GM19099 (cell line): ENCODE measurements around the gene TPO.

Experiments used
- POLR2A ChIP-seq: IDR thresholded peaks from 3 replicates; pipeline ENCODE4 v1.6.1; 2011; ENCODE audit warnings: low read depth; ENCODE audit not compliant: insufficient read length; ENCODE audit errors: extremely low read depth

The TPO gene

DNA sequence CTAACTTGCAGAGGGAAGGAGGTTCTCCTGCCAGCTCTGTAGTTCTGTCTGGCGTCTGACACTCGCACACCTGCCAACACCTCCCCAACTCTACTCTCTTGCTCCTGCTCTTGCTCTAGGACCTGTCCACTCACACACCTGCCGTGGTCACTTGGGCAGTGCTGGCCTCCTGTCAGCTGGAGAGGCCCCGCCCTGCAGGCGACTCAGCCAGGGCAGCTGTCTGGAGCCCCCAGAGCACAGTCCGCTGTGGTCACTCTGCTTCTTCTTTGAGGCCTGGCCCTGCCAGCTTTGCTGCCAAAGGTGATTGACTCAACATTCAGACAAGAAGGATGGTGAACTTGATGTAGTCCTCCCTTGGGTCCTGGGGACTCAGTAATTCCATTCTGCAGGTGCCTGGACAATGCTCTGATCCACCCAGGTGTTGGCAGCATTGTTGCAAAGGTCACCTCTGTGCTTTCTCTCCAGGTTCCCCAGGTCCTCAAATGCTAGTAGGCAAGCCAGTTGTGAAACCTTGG, 18.7 kb downstream of the TPO start:
- TF ChIP-seq POLR2A, result no peak

DNA sequence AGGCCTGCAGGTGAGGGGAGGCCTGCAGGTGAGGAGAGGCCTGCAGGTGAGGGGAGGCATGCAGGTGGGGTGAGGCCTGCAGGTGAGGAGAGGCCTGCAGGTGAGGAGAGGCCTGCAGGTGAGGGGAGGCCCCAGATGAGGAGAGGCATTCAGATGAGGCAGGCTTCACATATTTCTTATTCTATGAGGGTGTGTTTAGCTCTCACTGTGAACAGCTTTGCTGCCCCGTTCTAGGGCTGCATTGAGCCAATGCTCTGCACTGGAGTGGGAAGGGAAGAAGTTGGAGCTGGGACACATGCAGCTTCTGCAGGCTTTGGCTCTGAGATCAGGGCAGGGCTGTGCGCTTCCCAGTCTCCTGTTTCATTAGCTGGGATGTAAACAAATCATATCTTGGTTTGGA, 19.5 kb downstream of the TPO start:
- TF ChIP-seq POLR2A, result no peak

- no peak for TF ChIP-seq POLR2A
Observed at GRCh38 chr2:1436369-1436768, 23.1 kb downstream of the TPO start.

DNA sequence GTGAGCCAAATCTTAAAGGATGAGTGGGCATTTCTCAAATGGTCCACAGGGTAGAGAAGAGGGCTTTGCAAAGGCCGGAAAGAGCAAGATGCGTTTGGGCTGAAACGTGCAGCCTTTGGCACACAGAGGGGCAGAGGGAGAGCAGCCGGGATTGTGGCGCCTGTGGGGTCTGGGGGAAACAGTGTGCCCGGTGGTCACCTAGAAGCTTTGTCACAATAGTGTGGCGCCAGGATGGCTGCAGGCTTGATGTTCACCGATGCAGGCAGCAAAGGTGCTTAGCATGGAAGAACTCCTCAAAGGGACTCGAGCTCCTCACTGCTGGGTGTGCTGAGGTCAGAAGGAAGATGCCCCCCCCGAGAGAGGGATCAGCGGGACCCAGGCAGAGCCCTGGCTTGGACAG, 23.8 kb downstream of the TPO start:
- TF ChIP-seq POLR2A, result no peak

DNA sequence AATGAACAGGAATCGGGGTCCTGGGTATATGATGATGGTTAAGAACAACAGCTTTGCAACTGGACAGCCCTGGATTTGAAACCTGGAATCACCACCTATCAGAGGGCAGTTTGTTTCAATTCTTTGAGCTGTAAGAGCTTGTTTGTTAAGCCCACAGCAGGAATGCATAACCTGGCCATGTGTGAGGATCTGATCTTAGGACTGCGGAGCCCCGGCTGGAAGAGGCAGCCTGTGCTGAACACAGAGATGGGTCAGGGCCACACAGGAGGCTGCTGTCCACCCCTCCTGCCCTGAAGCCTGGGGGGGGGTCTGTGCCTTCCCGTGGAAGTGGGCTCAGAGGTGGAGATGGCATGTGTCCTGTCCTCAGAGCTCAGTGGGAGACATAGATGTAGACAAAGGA, 24.3 kb downstream of the TPO start:
- TF ChIP-seq POLR2A, result no peak

- no peak for TF ChIP-seq POLR2A
Observed at GRCh38 chr2:1438972-1439371, 25.7 kb downstream of the TPO start.

GRCh38 chr2:1440581-1440980, 27.3 kb downstream of the TPO start:
- TF ChIP-seq POLR2A, result no peak

DNA sequence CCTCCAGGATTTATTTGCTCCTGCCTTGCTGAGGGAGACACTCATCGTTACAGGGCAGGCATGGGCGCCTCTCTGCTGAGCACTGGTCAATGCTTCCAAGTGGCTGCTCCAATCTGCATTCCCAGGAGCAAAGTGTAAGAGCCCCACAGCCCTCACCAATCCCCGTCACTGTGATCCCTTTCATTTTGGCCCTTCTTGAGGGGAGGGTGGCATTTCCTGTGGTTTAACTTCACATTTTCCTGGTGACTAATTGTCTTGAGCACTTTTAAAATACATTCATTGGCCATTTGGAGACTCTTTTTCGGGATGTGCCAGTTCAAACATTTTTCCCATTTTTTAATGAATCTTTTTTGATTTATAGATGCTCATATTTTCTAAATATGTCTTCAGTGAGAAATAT, 33.0 kb downstream of the TPO start:
- no peak for TF ChIP-seq POLR2A

- no peak for TF ChIP-seq POLR2A
Observed at GRCh38 chr2:1448009-1448408, 34.7 kb downstream of the TPO start.

DNA sequence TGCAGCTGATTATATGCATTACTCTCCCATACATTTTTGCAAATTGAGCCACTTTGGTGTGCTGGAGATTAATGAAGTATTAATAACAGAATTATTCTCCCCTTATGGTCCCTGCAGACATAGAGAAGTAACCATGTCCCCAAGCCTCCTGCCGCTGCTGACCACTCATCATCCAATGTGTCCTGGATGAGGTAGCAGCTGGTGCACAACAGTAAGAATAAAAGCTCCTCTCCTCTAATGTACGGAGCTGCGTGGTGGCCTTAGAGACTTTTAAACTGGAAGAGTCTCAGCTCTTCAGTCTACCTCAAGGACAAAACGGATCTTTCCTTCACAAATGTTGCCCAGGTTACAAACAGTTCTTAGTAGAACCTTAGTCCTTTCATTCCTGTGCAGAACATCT, 37.7 kb downstream of the TPO start:
- TF ChIP-seq POLR2A, result no peak

DNA sequence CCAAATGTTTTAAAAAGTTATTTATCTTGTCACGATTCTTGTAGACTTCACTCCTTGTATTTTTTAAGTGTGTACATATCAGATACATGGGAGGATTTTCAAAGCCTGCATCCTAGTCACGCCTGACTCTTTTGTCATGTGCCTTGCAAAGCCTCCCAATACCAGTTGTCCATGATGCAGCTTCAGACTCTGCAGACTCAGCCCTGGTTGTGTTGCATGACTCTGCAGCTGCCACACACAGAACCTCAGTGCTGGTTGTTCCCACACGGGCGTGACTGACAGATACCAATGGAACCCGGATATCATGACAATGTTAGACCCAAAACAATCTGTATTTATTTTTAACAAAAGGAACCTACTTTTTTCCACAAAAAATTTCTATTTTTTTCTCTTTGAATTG, 38.2 kb downstream of the TPO start:
- no peak for TF ChIP-seq POLR2A

DNA sequence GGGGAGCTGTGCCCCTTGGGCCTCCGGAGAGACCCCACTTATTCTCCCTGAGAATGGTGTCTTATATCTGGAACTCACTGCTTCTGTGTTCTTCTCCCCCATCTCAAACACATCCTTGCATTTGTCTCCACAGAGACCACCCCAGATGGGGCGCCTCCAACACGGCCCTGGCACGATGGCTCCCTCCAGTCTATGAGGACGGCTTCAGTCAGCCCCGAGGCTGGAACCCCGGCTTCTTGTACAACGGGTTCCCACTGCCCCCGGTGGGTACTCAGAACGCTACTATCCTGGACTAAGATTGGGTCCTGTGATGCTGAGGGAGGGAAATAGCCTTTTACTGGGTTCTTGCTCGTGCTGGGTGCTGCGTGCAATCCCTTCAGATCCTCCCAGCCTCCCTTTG, 40.3 kb downstream of the TPO start:
- TF ChIP-seq POLR2A, result no peak

DNA sequence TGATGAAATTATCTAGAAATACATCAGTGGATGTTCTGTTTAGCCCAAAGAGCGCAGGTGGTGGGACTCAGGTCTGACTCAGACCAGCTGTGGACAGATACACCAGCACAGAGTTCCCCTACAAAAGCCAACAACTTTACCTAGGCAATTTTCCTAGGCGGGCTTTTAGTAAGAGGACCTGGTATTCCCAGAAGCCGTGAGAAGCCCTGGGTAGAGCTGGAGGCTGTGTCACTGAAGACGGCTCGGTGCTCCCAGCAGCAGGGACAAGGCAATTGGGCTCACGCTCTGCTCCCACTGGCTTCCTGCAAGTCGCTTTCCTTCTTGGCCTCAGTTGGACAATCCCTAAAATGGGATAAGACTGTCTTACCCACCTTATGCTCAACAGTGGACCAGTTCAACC, 41.1 kb downstream of the TPO start:
- TF ChIP-seq POLR2A, result no peak

GRCh38 chr2:1455466-1455865, 42.2 kb downstream of the TPO start:
- no peak for TF ChIP-seq POLR2A

- TF ChIP-seq POLR2A, result no peak
Observed at GRCh38 chr2:1458432-1458831, 45.2 kb downstream of the TPO start.

DNA sequence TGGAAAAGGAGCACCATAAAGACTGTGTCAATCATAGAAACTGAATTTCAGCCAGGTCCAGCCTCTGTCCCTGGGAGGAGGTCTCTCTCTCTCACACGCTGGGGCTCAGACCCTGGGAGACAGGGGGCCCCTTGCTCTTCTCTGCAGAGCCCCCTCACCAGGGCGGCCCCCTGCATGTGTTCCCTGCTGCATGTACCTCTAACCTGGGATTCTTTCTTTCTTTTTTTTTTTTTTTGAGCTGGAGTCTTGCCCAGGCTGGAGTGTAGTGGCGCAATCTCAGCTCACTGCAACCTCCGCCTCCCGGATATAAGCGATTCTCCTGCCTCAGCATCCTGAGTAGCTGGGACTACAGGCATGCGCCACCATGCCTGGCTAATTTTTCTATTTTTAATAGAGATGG, 46.5 kb downstream of the TPO start:
- no peak for TF ChIP-seq POLR2A

- TF ChIP-seq POLR2A, result no peak
Observed at GRCh38 chr2:1460851-1461418, 47.7 kb downstream of the TPO start.

- no peak for TF ChIP-seq POLR2A
Observed at GRCh38 chr2:1461507-1462390, 48.5 kb downstream of the TPO start.
